CD14-positive monocyte (primary cell): ENCODE measurements around the gene IMMP2L. TPM values are rescaled to one million over a fixed set of nuclear protein-coding genes. Genes with fewer than 3 reads are reported as not detected.

Experiments
- DNase-seq, 3 donors: peaks; one replicate each; pipeline ENCODE4 v3.0.0-alpha.2; 2011 to 2022
- H2AFZ ChIP-seq: 2 replicates; pipeline ENCODE4 v1.6.0; 2012; ENCODE audit warnings: mild to moderate bottlenecking, low read depth, low read length, inconsistent platforms; ENCODE audit not compliant: insufficient read depth, poor library complexity, severe bottlenecking
- H3K27ac ChIP-seq, 2 donors: 1 replicate in 1 of 2; 2 replicates in 1 of 2; pipeline ENCODE4 v1.5.1; 2012 to 2013; ENCODE audit warnings: low read length in 2 of 2, control low read depth in 1 of 2, inconsistent platforms in 1 of 2, low read depth in 1 of 2, mild to moderate bottlenecking in 1 of 2
- H3K27me3 ChIP-seq, 2 donors: one replicate each; pipeline versions ENCODE4 v1.6.0 to v1.6.1; 2011 to 2013; ENCODE audit warnings: low read length in 2 of 2; ENCODE audit not compliant: control insufficient read depth in 2 of 2, insufficient read depth in 2 of 2
- H3K36me3 ChIP-seq, 2 donors: replicated peaks in 1 of 2; 1 replicate in 1 of 2; 2 replicates in 1 of 2; pipeline versions ENCODE4 v1.5.1 to v1.6.1; 2012 to 2013; ENCODE audit warnings: low read length in 2 of 2, control low read depth in 1 of 2, inconsistent platforms in 1 of 2, mild to moderate bottlenecking in 1 of 2; ENCODE audit not compliant: insufficient read depth in 2 of 2, control insufficient read depth in 1 of 2
- H3K4me1 ChIP-seq, 2 donors: 1 replicate in 1 of 2; 2 replicates in 1 of 2; pipeline versions ENCODE4 v1.5.1 to v1.6.1; 2012 to 2013; ENCODE audit warnings: low read length in 2 of 2, control low read depth in 1 of 2, inconsistent platforms in 1 of 2, mild to moderate bottlenecking in 1 of 2, moderate library complexity in 1 of 2; ENCODE audit not compliant: insufficient read depth in 2 of 2, control insufficient read depth in 1 of 2
- H3K4me2 ChIP-seq: replicated peaks from 2 replicates; pipeline ENCODE3; 2012; ENCODE audit warnings: low read length, moderate library complexity, mild to moderate bottlenecking; ENCODE audit not compliant: poor library complexity, severe bottlenecking; ENCODE audit errors: extremely low read depth
- H3K4me3 ChIP-seq, 3 experiments: fragments of 200-600 bp in 1 of 3; sonication (generic) in 1 of 3; replicated peaks in 1 of 3; 1 replicate in 2 of 3; 2 replicates in 1 of 3; pipeline ENCODE4 v1.5.1; 2011 to 2013; ENCODE audit warnings: low read length in 3 of 3, mild to moderate bottlenecking in 3 of 3, control low read depth in 2 of 3, low read depth in 2 of 3, inconsistent platforms in 1 of 3, moderate library complexity in 1 of 3
- H3K79me2 ChIP-seq: 2 replicates; pipeline ENCODE4 v1.6.0; 2012; ENCODE audit warnings: mild to moderate bottlenecking, control low read depth, inconsistent platforms, low read length, moderate library complexity; ENCODE audit not compliant: insufficient read depth
- H3K9ac ChIP-seq: 2 replicates; pipeline ENCODE4 v1.6.0; 2017; ENCODE audit warnings: low read length, mild to moderate bottlenecking; ENCODE audit not compliant: insufficient read depth, poor library complexity, severe bottlenecking
- H3K9me3 ChIP-seq, 2 donors: replicated peaks in 1 of 2; 1 replicate in 1 of 2; 2 replicates in 1 of 2; pipeline versions ENCODE4 v1.5.1 to v1.6.1; 2012 to 2013; ENCODE audit warnings: low read length in 2 of 2, control low read depth in 1 of 2; ENCODE audit not compliant: control insufficient read depth in 1 of 2, insufficient read depth in 1 of 2
- H4K20me1 ChIP-seq: 2 replicates; pipeline ENCODE4 v1.6.0; 2012; ENCODE audit warnings: mild to moderate bottlenecking, low read length, control low read depth, moderate library complexity; ENCODE audit not compliant: insufficient read depth
- H3K27ac Mint-ChIP-seq, 7 donors: one replicate each; pipeline ENCODE4 v1.8.0; 2020; ENCODE audit warnings: mild to moderate bottlenecking in 7 of 7, mixed read lengths in 7 of 7, moderate library complexity in 6 of 7, inconsistent platforms in 2 of 7
- H3K27me3 Mint-ChIP-seq, 3 donors: one replicate each; pipeline ENCODE4 v1.8.0; 2021 to 2022; ENCODE audit warnings: low read depth in 3 of 3, mild to moderate bottlenecking in 3 of 3, mixed read lengths in 3 of 3, moderate library complexity in 3 of 3, inconsistent platforms in 1 of 3
- H3K36me3 Mint-ChIP-seq, 2 donors: one replicate each; pipeline ENCODE4 v1.8.0; 2020; ENCODE audit warnings: mixed read lengths in 2 of 2, inconsistent platforms in 1 of 2, mild to moderate bottlenecking in 1 of 2
- H3K4me1 Mint-ChIP-seq: one replicate; pipeline ENCODE4 v1.8.0; 2020; ENCODE audit warnings: mild to moderate bottlenecking, mixed read lengths
- H3K4me3 Mint-ChIP-seq, 2 donors: one replicate each; pipeline ENCODE4 v1.8.0; 2020; ENCODE audit warnings: mild to moderate bottlenecking in 2 of 2, mixed read lengths in 2 of 2, moderate library complexity in 1 of 2
- H3K9me3 Mint-ChIP-seq, 7 donors: one replicate each; pipeline ENCODE4 v1.8.0; 2020 to 2022; ENCODE audit warnings: mixed read lengths in 7 of 7, mild to moderate bottlenecking in 6 of 7, moderate library complexity in 6 of 7, inconsistent platforms in 2 of 7
- CTCF ChIP-seq: fragments of 200-600 bp; IDR thresholded peaks from one replicate; pipeline ENCODE4 v1.8.0; 2022; ENCODE audit warnings: antibody characterized with exemption, mild to moderate bottlenecking
- WGBS: methylation state at CpG from one replicate; pipeline ENCODE4 v1.1.5; 2013; ENCODE audit warnings: missing lambda C conversion rate; ENCODE audit not compliant: insufficient coverage; 5-methylcytosine and 5-hydroxymethylcytosine counted together
- intact Hi-C, 2 donors: fragments of 100-400 bp; cut with micrococcal nuclease; formaldehyde crosslinking; loops; one replicate each; pipeline versions ENCODE4 v1.15.0 to v1.15.1; 2023
- polyA plus RNA-seq, 3 donors: library from polyadenylated mRNA; depleted of rRNA in 1 of 3; unstranded in 2 of 3; stranded (reverse) in 1 of 3; fragments of 300-500 nt in 2 of 3; fragments of >200 nt in 1 of 3; fragmentation: Illumina TruSeq in 2 of 3; gene quantifications; 1 replicate in 2 of 3; 2 replicates in 1 of 3; pipeline ENCODE4 v1.2.3, GENCODE V29; 2012 to 2021

Gene IMMP2L
- polyA plus RNA-seq, 3 donors, result 1.9 to 6.4 (median 6.2) TPM

- Histone ChIP-seq H4K20me1 (no peaks in the 10 kb centered on the region), H3K27me3 (no peaks in the 10 kb centered on the region), H3K9ac (no peak overlapping the region), H3K4me2 (no peak overlapping the region), H3K4me1 (no peaks in the 10 kb centered on the region), H3K4me3 (no peak overlapping the region), H3K79me2 (no peaks in the 10 kb centered on the region), H2AFZ (no peak overlapping the region), H3K9me3 (peaks cover 0 to 5% of the 10 kb centered on the region in 2 donors), H3K36me3 (no peaks in the 10 kb centered on the region), H3K27ac (no peak overlapping the region)
- intact Hi-C loops, result no loop called here
- Mint-ChIP-seq H3K27me3 (no peaks in the 10 kb centered on the region), H3K27ac (no peak overlapping the region), H3K4me1 (no peaks in the 10 kb centered on the region), H3K9me3 (peaks cover 0 to 14% (median 3%) of the 10 kb centered on the region in 7 donors), H3K4me3 (no peak overlapping the region), H3K36me3 (no peaks in the 10 kb centered on the region)
- DNase-seq, result no peak
- TF ChIP-seq CTCF, result no peak
Observed at GRCh38 chr7:110790992-110791391, 771.3 kb downstream of the IMMP2L start.

- no peaks in the 10 kb centered on the region for H3K79me2 ChIP-seq
- H3K9me3 Mint-ChIP-seq, result peaks cover 0 to 2% (median 0%) of the 10 kb centered on the region in 7 donors
- WGBS, result 40% methylated on average over 1 of the region's 3 CpGs
- H3K9ac ChIP-seq, result no peak overlapping the region
- no peak for DNase-seq
- H3K27ac ChIP-seq, result no peak overlapping the region
- no peak overlapping the region for H3K27ac Mint-ChIP-seq
- H3K27me3 ChIP-seq, result no peaks in the 10 kb centered on the region
- no peaks in the 10 kb centered on the region for H3K4me1 Mint-ChIP-seq
- TF ChIP-seq CTCF, result no peak
- no peaks in the 10 kb centered on the region for H4K20me1 ChIP-seq
- no peaks in the 10 kb centered on the region for H3K4me1 ChIP-seq
- no peaks in the 10 kb centered on the region for H3K27me3 Mint-ChIP-seq
- no peak overlapping the region for H3K4me3 Mint-ChIP-seq
- no peaks in the 10 kb centered on the region for H3K36me3 ChIP-seq
- H3K4me3 ChIP-seq, result no peak overlapping the region
- intact Hi-C loops, result no loop called here
- no peaks in the 10 kb centered on the region for H3K9me3 ChIP-seq
- no peak overlapping the region for H2AFZ ChIP-seq
- H3K4me2 ChIP-seq, result no peak overlapping the region
- H3K36me3 Mint-ChIP-seq, result no peaks in the 10 kb centered on the region
Observed at GRCh38 chr7:110786328-110786965, 775.8 kb downstream of the IMMP2L start.
